Peyer's patch (tissue), 4 donors: Measurements from ENCODE around the gene COL13A1. TPM values are rescaled to one million over a fixed set of nuclear protein-coding genes. Genes with fewer than 3 reads are reported as not detected.

Source experiments
- DNase-seq, 3 donors: peaks; one replicate each; pipeline ENCODE4 v3.0.0-alpha.2; 2017 to 2019
- H3K27ac ChIP-seq, 4 donors: fragments of 200-600 bp; sonication (generic); one replicate each; pipeline ENCODE4 v1.5.1; 2016 to 2019
- H3K27me3 ChIP-seq, 2 donors: fragments of 200-600 bp; sonication (generic); one replicate each; pipeline ENCODE4 v1.5.1; 2019
- H3K36me3 ChIP-seq, 3 donors: fragments of 200-600 bp; sonication (generic); one replicate each; pipeline ENCODE4 v1.5.1; 2016 to 2019
- H3K4me1 ChIP-seq, 4 donors: fragments of 200-600 bp; sonication (generic); one replicate each; pipeline ENCODE4 v1.5.1; 2016 to 2019
- H3K4me3 ChIP-seq, 4 donors: fragments of 200-600 bp; sonication (generic); 1 replicate in 3 of 4; 2 replicates in 1 of 4; pipeline ENCODE4 v1.5.1; 2016 to 2019; ENCODE audit warnings: mild to moderate bottlenecking in 1 of 4
- H3K9me3 ChIP-seq, 4 donors: fragments of 200-600 bp; sonication (generic); one replicate each; pipeline ENCODE4 v1.5.1; 2016 to 2019; ENCODE audit warnings: mild to moderate bottlenecking in 1 of 4
- CTCF ChIP-seq, 6 experiments: fragments of 450-650 bp in 4 of 6; fragments of 200-600 bp in 2 of 6; sonication (generic) in 1 of 6; IDR thresholded peaks; one replicate each; pipeline ENCODE4 v1.5.1; 2017 to 2019; ENCODE audit warnings: antibody characterized with exemption in 6 of 6, mild to moderate bottlenecking in 3 of 6, moderate library complexity in 1 of 6
- POLR2A ChIP-seq, 2 donors: fragments of 450-650 bp; IDR thresholded peaks; one replicate each; pipeline ENCODE4 v1.5.1; 2017; ENCODE audit warnings: antibody characterized with exemption in 2 of 2, mild to moderate bottlenecking in 2 of 2, moderate library complexity in 2 of 2
- total RNA-seq, 4 donors: library from RNA; depleted of rRNA; stranded (reverse); fragments of >200 nt; gene quantifications; one replicate each; pipeline ENCODE4 v1.1.0, GENCODE V29; 2016

Gene COL13A1
- total RNA-seq, 4 donors from 2014 or later: 0.94 to 6.6 (median 3.9) TPM; not detected in 1

- Histone ChIP-seq H3K36me3 (no peaks in the 10 kb centered on the region), H3K4me1 (no peaks in the 10 kb centered on the region), H3K27me3 (no peaks in the 10 kb centered on the region), H3K27ac (no peak overlapping the region), H3K9me3 (no peaks in the 10 kb centered on the region), H3K4me3 (no peak overlapping the region)
- no peak for DNase-seq
- TF ChIP-seq CTCF (IDR thresholded peaks at IDR 0.05): no peak
Observed at GRCh38 chr10:69791812-69792211, 9.9 kb upstream of the COL13A1 start.

GRCh38 chr10:69792341-69792740 lies 9.4 kb upstream of the COL13A1 start:
- Histone ChIP-seq H3K4me1 (no peaks in the 10 kb centered on the region), H3K9me3 (no peaks in the 10 kb centered on the region), H3K36me3 (no peaks in the 10 kb centered on the region), H3K4me3 (no peak overlapping the region), H3K27me3 (no peaks in the 10 kb centered on the region), H3K27ac (no peak overlapping the region)
- TF ChIP-seq POLR2A (IDR thresholded peaks at IDR 0.05): no peak
- no peak for TF ChIP-seq CTCF (IDR thresholded peaks at IDR 0.05)
- DNase-seq: no peak

- no peak overlapping the region for H3K27ac ChIP-seq
- no peaks in the 10 kb centered on the region for H3K9me3 ChIP-seq
- no peaks in the 10 kb centered on the region for H3K36me3 ChIP-seq
- no peaks in the 10 kb centered on the region for H3K27me3 ChIP-seq
- no peak for DNase-seq
- H3K4me1 ChIP-seq: no peaks in the 10 kb centered on the region
- TF ChIP-seq POLR2A (IDR thresholded peaks at IDR 0.05) (no peak), CTCF (IDR thresholded peaks at IDR 0.05) (no peak)
- H3K4me3 ChIP-seq: no peak overlapping the region
Observed at GRCh38 chr10:69794673-69795072, 7.0 kb upstream of the COL13A1 start.

- TF ChIP-seq POLR2A (IDR thresholded peaks at IDR 0.05): no peak
- no peak for TF ChIP-seq CTCF (IDR thresholded peaks at IDR 0.05)
- no peak overlapping the region for H3K4me3 ChIP-seq
- no peak overlapping the region for H3K27ac ChIP-seq
- H3K9me3 ChIP-seq: no peaks in the 10 kb centered on the region
- no peaks in the 10 kb centered on the region for H3K4me1 ChIP-seq
- DNase-seq: no peak
- no peaks in the 10 kb centered on the region for H3K27me3 ChIP-seq
- H3K36me3 ChIP-seq: no peaks in the 10 kb centered on the region
Observed at GRCh38 chr10:69795242-69795934, 6.3 kb upstream of the COL13A1 start.

GRCh38 chr10:69797959-69798358 lies 3.7 kb upstream of the COL13A1 start:
- Histone ChIP-seq H3K27ac (no peak overlapping the region), H3K4me3 (no peak overlapping the region), H3K9me3 (no peaks in the 10 kb centered on the region), H3K4me1 (peaks cover 0 to 24% (median 0%) of the 10 kb centered on the region in 4 donors), H3K27me3 (peaks cover 0 to 12% of the 10 kb centered on the region in 2 donors), H3K36me3 (no peaks in the 10 kb centered on the region)
- TF ChIP-seq CTCF (IDR thresholded peaks at IDR 0.05) (no peak), POLR2A (IDR thresholded peaks at IDR 0.05) (no peak)
- DNase-seq: no peak
